ENCODE data around the gene OSBPL3.

The OSBPL3 gene

DNA sequence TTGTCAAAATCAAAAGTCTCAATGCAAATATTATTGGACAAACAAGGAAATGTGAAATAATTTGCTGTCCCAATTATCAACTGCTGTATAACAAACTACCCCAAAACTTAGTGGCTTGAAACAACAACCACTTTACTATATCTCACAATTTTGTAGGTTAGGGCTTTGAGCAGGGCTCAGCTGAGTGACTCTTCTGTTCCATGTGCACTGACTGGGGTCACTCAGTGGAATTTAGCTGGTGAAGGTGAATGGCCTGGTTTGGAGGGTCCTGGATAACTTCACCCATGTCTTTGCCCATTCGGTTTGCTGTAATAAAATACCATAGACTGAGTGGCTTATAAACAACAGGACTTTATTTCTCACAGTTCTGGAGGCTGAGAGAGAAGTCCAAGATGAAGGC, 219.0 kb downstream of the OSBPL3 start:
- H3K4me1 ChIP-seq (ENCODE audit: control insufficient read depth, insufficient read depth, low read length): no peaks in the 10 kb centered on the region
- ChIA-PET POLR2A (no interaction called here), CTCF (interaction anchor here (0.6 to 1.1 kb wide), 2 partner anchors 60 to 331 kb away, joined by 3 read pairs; no protein-coding TSS in a partner anchor)
- H3K36me3 ChIP-seq (ENCODE audit: control insufficient read depth in 2 of 2, insufficient read depth in 1 of 2, low read length in 2 of 2): no peaks in the 10 kb centered on the region
- no peak overlapping the region for H3K4me3 ChIP-seq (ENCODE audit: low read depth, low read length)
- H3K9me3 ChIP-seq (ENCODE audit: control insufficient read depth, insufficient read depth, low read depth, low read length): no peaks in the 10 kb centered on the region
- TF ChIP-seq HOXC10 (CRISPR knock-in tag; IDR thresholded peaks at IDR 0.05) (no peak), ZNF157 (tag by site-specific recombination; IDR thresholded peaks at IDR 0.05) (no peak)
- TF ChIP-seq, protein P1, sequence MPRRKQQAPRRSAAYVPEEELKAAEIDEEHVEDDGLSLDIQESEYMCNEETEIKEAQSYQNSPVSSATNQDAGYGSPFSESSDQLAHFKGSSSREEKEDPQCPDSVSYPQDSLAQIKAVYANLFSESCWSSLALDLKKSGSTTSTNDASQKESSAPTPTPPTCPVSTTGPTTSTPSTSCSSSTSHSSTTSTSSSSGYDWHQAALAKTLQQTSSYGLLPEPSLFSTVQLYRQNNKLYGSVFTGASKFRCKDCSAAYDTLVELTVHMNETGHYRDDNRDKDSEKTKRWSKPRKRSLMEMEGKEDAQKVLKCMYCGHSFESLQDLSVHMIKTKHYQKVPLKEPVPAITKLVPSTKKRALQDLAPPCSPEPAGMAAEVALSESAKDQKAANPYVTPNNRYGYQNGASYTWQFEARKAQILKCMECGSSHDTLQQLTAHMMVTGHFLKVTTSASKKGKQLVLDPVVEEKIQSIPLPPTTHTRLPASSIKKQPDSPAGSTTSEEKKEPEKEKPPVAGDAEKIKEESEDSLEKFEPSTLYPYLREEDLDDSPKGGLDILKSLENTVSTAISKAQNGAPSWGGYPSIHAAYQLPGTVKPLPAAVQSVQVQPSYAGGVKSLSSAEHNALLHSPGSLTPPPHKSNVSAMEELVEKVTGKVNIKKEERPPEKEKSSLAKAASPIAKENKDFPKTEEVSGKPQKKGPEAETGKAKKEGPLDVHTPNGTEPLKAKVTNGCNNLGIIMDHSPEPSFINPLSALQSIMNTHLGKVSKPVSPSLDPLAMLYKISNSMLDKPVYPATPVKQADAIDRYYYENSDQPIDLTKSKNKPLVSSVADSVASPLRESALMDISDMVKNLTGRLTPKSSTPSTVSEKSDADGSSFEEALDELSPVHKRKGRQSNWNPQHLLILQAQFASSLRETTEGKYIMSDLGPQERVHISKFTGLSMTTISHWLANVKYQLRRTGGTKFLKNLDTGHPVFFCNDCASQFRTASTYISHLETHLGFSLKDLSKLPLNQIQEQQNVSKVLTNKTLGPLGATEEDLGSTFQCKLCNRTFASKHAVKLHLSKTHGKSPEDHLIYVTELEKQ (tag by site-specific recombination; IDR thresholded peaks at IDR 0.05; ENCODE audit: borderline replicate concordance): no peak
- no peak overlapping the region for H3K27ac ChIP-seq (ENCODE audit: extremely low read depth, low read depth, low read length)

DNA sequence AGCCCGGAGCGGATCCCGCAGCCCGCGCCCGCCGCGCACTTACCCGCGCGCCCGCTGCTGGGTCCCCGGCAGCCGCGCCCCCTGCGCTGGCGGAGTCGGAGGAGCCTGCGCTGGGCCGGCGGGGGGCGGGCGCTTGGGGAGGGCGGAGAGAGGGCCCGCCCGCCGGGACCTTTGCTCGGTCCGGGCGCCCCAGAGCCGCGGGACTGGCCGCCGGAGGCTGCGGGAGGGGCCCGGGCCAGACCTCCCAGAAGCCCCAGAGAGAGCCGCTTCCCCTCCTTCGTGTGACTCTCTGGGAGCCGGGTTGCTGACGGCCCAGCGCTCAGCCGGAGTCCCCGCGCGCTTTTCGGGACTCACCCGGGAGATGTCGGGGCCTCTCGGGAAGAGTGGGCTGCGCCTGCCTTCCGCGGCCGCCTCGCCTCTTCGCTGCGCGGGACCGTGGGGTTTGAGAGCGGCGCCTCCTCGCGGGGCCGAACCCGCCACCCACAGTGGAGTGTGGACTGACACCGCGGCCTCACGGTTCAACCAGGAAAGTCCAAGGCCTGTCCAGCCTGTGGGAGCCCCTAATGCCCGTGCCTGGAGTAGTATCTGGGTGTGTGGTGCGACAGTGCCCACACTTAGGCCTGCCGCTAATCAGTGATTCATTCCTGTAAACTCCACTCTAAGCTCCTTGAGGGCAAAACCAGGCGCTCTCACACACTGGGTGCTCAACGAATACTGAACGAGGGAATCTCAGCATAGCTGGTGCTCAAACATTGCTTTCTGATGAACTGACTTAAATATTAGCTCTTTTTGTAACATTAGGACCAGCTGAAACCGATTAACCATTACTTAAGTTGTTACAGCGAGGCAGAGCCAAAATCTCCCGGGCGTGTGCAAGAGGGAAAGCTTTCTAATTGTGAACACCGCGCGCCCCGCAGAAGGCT, 222.4 kb downstream of the OSBPL3 start, which contains the start of gene GSDME:
TSS of gene GSDME (minus strand) at position 112 of the 923 bp plus-strand sequence. CDS start 7,690 bp downstream, outside the sequence.
- Histone ChIP-seq H3K27ac (ENCODE audit: extremely low read depth, low read depth, low read length) (peak within 1 kb of the TSS; percentile 50; the same call in 1 of the 2 replicates), H3K4me3 (ENCODE audit: low read depth, low read length) (peak within 1 kb of the TSS; percentile 62), H3K4me1 (ENCODE audit: control insufficient read depth, insufficient read depth, low read length) (no peaks in the 10 kb centered on the region), H3K9me3 (ENCODE audit: control insufficient read depth, insufficient read depth, low read depth, low read length) (no peaks in the 10 kb centered on the region), H3K36me3 (ENCODE audit: control insufficient read depth in 2 of 2, insufficient read depth in 1 of 2, low read length in 2 of 2) (no peaks in the 10 kb centered on the region)
- POLR2A ChIA-PET: interaction anchor here (0.6 to 3.0 kb wide), 3 partner anchors 15 to 367 kb away, joined by 4 to 11 read pairs (median 6); partner anchors contain the start of gene CYCS
- CTCF ChIA-PET: interaction anchor here (0.6 to 1.2 kb wide), 3 partner anchors 55 to 341 kb away, joined by 3 to 6 read pairs (median 4); no protein-coding TSS in a partner anchor
- TF ChIP-seq KLF10 (tag by site-specific recombination; IDR thresholded peaks at IDR 0.05) (peak; percentile 29; the same call in 1 of the 2 replicates), OSR2 (tag by site-specific recombination; IDR thresholded peaks at IDR 0.05) (no peak), OVOL3 (tag by site-specific recombination; IDR thresholded peaks at IDR 0.05) (no peak), ZNF530 (tag by site-specific recombination; IDR thresholded peaks at IDR 0.05; ENCODE audit: low read depth) (no peak), ZNF214 (tag by site-specific recombination; IDR thresholded peaks at IDR 0.05; ENCODE audit: borderline replicate concordance) (no peak), GLI2 (tag by site-specific recombination; IDR thresholded peaks at IDR 0.05; ENCODE audit: borderline replicate concordance, low read depth) (no peak), ZNF174 (tag by site-specific recombination; IDR thresholded peaks at IDR 0.05) (no peak), ZNF239 (tag by site-specific recombination; IDR thresholded peaks at IDR 0.05) (no peak), ZNF596 (tag by site-specific recombination; IDR thresholded peaks at IDR 0.05) (0 out of 2 replicates have a peak, but pooled peaks have one; percentile 7), ZNF654 (tag by site-specific recombination; IDR thresholded peaks at IDR 0.05; ENCODE audit: low read depth) (no peak), ZNF544 (tag by site-specific recombination; IDR thresholded peaks at IDR 0.05) (no peak), SP7 (tag by site-specific recombination; IDR thresholded peaks at IDR 0.05) (no peak), BCL11B (tag by site-specific recombination; IDR thresholded peaks at IDR 0.05; ENCODE audit: low read depth) (no peak), ZNF76 (tag by site-specific recombination; IDR thresholded peaks at IDR 0.05; ENCODE audit: borderline replicate concordance, low read depth) (no peak), HOXC10 (CRISPR knock-in tag; IDR thresholded peaks at IDR 0.05) (no peak), GLIS1 (tag by site-specific recombination; IDR thresholded peaks at IDR 0.05) (no peak), ZNF19 (tag by site-specific recombination; IDR thresholded peaks at IDR 0.05; ENCODE audit: low read depth) (no peak), ZNF221 (tag by site-specific recombination; IDR thresholded peaks at IDR 0.05; ENCODE audit: borderline replicate concordance) (no peak)
- TF ChIP-seq, protein P2, sequence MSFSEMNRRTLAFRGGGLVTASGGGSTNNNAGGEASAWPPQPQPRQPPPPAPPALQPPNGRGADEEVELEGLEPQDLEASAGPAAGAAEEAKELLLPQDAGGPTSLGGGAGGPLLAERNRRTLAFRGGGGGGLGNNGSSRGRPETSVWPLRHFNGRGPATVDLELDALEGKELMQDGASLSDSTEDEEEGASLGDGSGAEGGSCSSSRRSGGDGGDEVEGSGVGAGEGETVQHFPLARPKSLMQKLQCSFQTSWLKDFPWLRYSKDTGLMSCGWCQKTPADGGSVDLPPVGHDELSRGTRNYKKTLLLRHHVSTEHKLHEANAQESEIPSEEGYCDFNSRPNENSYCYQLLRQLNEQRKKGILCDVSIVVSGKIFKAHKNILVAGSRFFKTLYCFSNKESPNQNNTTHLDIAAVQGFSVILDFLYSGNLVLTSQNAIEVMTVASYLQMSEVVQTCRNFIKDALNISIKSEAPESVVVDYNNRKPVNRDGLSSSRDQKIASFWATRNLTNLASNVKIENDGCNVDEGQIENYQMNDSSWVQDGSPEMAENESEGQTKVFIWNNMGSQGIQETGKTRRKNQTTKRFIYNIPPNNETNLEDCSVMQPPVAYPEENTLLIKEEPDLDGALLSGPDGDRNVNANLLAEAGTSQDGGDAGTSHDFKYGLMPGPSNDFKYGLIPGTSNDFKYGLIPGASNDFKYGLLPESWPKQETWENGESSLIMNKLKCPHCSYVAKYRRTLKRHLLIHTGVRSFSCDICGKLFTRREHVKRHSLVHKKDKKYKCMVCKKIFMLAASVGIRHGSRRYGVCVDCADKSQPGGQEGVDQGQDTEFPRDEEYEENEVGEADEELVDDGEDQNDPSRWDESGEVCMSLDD (tag by site-specific recombination; IDR thresholded peaks at IDR 0.05): no peak
- TF ChIP-seq, protein P3, sequence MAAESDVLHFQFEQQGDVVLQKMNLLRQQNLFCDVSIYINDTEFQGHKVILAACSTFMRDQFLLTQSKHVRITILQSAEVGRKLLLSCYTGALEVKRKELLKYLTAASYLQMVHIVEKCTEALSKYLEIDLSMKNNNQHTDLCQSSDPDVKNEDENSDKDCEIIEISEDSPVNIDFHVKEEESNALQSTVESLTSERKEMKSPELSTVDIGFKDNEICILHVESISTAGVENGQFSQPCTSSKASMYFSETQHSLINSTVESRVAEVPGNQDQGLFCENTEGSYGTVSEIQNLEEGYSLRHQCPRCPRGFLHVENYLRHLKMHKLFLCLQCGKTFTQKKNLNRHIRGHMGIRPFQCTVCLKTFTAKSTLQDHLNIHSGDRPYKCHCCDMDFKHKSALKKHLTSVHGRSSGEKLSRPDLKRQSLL (tag by site-specific recombination; IDR thresholded peaks at IDR 0.05): no peak
- TF ChIP-seq, protein P4, sequence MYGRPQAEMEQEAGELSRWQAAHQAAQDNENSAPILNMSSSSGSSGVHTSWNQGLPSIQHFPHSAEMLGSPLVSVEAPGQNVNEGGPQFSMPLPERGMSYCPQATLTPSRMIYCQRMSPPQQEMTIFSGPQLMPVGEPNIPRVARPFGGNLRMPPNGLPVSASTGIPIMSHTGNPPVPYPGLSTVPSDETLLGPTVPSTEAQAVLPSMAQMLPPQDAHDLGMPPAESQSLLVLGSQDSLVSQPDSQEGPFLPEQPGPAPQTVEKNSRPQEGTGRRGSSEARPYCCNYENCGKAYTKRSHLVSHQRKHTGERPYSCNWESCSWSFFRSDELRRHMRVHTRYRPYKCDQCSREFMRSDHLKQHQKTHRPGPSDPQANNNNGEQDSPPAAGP (tag by site-specific recombination; IDR thresholded peaks at IDR 0.05): no peak

All from HEK293 (cell line).